ENCODE data around the gene TRPM3. TPM values are rescaled to one million over a fixed set of nuclear protein-coding genes. Genes with fewer than 3 reads are reported as not detected.

TRPM3 gene
- total RNA-seq, 1 experiment from 2014 or later: 0.26 TPM

- Histone ChIP-seq H2AFZ (no peak overlapping the region; the same call in 1 of the 2 replicates), H3K9me2 (ENCODE audit: insufficient read depth) (no peaks in the 10 kb centered on the region), H3K9me3 (ENCODE audit: insufficient read depth, low read depth) (no peaks in the 10 kb centered on the region), H3K4me2 (no peak overlapping the region), H3K27me3 (ENCODE audit: insufficient read depth, low read depth) (no peaks in the 10 kb centered on the region), H4K20me1 (ENCODE audit: insufficient read depth) (no peaks in the 10 kb centered on the region), H3K4me3 (no peak overlapping the region), H3K79me2 (ENCODE audit: low read depth) (no peaks in the 10 kb centered on the region), H3K36me3 (ENCODE audit: low read depth) (no peaks in the 10 kb centered on the region), H3K4me1 (replicated peaks; ENCODE audit: insufficient read depth) (peaks cover 9% of the 10 kb centered on the region; the same call in 1 of the 2 replicates), H3K27ac (no peak overlapping the region), H3F3A (ENCODE audit: insufficient read depth, low read depth) (no peaks in the 10 kb centered on the region)
- TF ChIP-seq CTCF (conservative IDR thresholded peaks at IDR 0.05) (no peak), EZH2 (IDR thresholded peaks at IDR 0.05; ENCODE audit: low read depth) (no peak)
- no peak for DNase-seq
- intact Hi-C loops (cut with micrococcal nuclease; ENCODE audit: unreplicated experiment): loop anchor here (5.0 kb wide), 1 partner anchor 133 kb away; no protein-coding TSS in a partner anchor
- ChIA-PET POLR2A (ENCODE audit: unreplicated experiment) (interaction anchor here (0.6 kb wide), 1 partner anchor 81 kb away, joined by 3 read pairs; no protein-coding TSS in a partner anchor), CTCF (no interaction called here)
- no TSS peak for BruUV-seq (replicated peaks)
These were observed 571.5 kb downstream of the TRPM3 start for GRCh38 chr9:70549926-70550325.

GRCh38 chr9:70542311-70542931, 579.0 kb downstream of the TRPM3 start:
- Histone ChIP-seq H2AFZ (no peak overlapping the region), H3F3A (ENCODE audit: insufficient read depth, low read depth) (no peaks in the 10 kb centered on the region), H3K36me3 (ENCODE audit: low read depth) (no peaks in the 10 kb centered on the region), H4K20me1 (ENCODE audit: insufficient read depth) (no peaks in the 10 kb centered on the region), H3K9me2 (ENCODE audit: insufficient read depth) (no peaks in the 10 kb centered on the region; the same call in 1 of the 2 replicates), H3K27ac (no peak overlapping the region), H3K79me2 (ENCODE audit: low read depth) (no peaks in the 10 kb centered on the region), H3K27me3 (ENCODE audit: insufficient read depth, low read depth) (no peaks in the 10 kb centered on the region), H3K4me2 (no peak overlapping the region), H3K9me3 (ENCODE audit: insufficient read depth, low read depth) (no peaks in the 10 kb centered on the region), H3K4me1 (replicated peaks; ENCODE audit: insufficient read depth) (no peaks in the 10 kb centered on the region), H3K4me3 (no peak overlapping the region)
- ChIA-PET CTCF (no interaction called here), POLR2A (ENCODE audit: unreplicated experiment) (no interaction called here)
- intact Hi-C loops (cut with micrococcal nuclease; ENCODE audit: unreplicated experiment): no loop called here
- DNase-seq: no peak
- no peak for TF ChIP-seq EZH2 (IDR thresholded peaks at IDR 0.05; ENCODE audit: low read depth)
- no peak for TF ChIP-seq CTCF (conservative IDR thresholded peaks at IDR 0.05)
- no TSS peak for BruUV-seq (replicated peaks)

- CTCF ChIA-PET: no interaction called here
- Histone ChIP-seq H3K79me2 (ENCODE audit: low read depth) (no peaks in the 10 kb centered on the region), H3K36me3 (ENCODE audit: low read depth) (no peaks in the 10 kb centered on the region), H3K4me3 (no peak overlapping the region), H3K9me3 (ENCODE audit: insufficient read depth, low read depth) (no peaks in the 10 kb centered on the region), H2AFZ (no peak overlapping the region), H3K4me2 (no peak overlapping the region), H3K9me2 (ENCODE audit: insufficient read depth) (no peaks in the 10 kb centered on the region; the same call in 1 of the 2 replicates), H3K4me1 (replicated peaks; ENCODE audit: insufficient read depth) (no peaks in the 10 kb centered on the region), H3K27me3 (ENCODE audit: insufficient read depth, low read depth) (no peaks in the 10 kb centered on the region), H3F3A (ENCODE audit: insufficient read depth, low read depth) (no peaks in the 10 kb centered on the region), H4K20me1 (ENCODE audit: insufficient read depth) (no peaks in the 10 kb centered on the region), H3K27ac (no peak overlapping the region)
- TF ChIP-seq EZH2 (IDR thresholded peaks at IDR 0.05; ENCODE audit: low read depth) (no peak), CTCF (conservative IDR thresholded peaks at IDR 0.05) (no peak)
- intact Hi-C loops (cut with micrococcal nuclease; ENCODE audit: unreplicated experiment): no loop called here
- POLR2A ChIA-PET (ENCODE audit: unreplicated experiment): no interaction called here
- DNase-seq: no peak
- no TSS peak for BruUV-seq (replicated peaks)
These were observed 581.4 kb downstream of the TRPM3 start for GRCh38 chr9:70540016-70540415.
